Endothelial cell of umbilical vein (primary cell): ENCODE data around the gene SBF1. TPM values are rescaled to one million over a fixed set of nuclear protein-coding genes. Genes with fewer than 3 reads are reported as not detected.

Experiments
- BruUV-seq: library from RNA; stranded (reverse); fragments of 400-500 nt; replicated peaks from 2 replicates; lab custom pipeline; 2021; lab: Mats Ljungman, UMichigan
- CTCF ChIA-PET: fragments of 300-600, 350-600 bp; sonication (Branson Sonifier 250); formaldehyde crosslinking; loops from one replicate; lab custom pipeline; 2021; ENCODE audit warnings: antibody characterized with exemption, inconsistent platforms; lab: Charles Lee
- POLR2A ChIA-PET: fragments of 300-600, 350-600 bp; sonication (Branson Sonifier 250); formaldehyde crosslinking; loops from one replicate; lab custom pipeline; 2021; ENCODE audit warnings: antibody characterized with exemption, inconsistent platforms; lab: Charles Lee
- DNase-seq: peaks from one replicate; pipeline ENCODE4 v3.0.0-alpha.2; 2011; ENCODE audit warnings: low read depth, low spot score
- FAIRE-seq: peaks from 2 replicates; lab custom pipeline; 2011; peaks lifted over from hg19 to GRCh38; lab: Jason Lieb, UNC
- H2AFZ ChIP-seq: 2 replicates; pipeline ENCODE4 v1.6.0; 2012; ENCODE audit warnings: low read depth, low read length, control low read depth, inconsistent platforms
- H3K27ac ChIP-seq: 2 replicates; pipeline ENCODE4 v1.5.1; 2011; ENCODE audit warnings: low read depth, mild to moderate bottlenecking, control low read depth, low read length, moderate library complexity; ENCODE audit not compliant: insufficient read depth
- H3K27me3 ChIP-seq, 2 experiments: 2 replicates each; pipeline versions ENCODE4 v1.6.0 to v1.6.1; 2011; ENCODE audit warnings: low read length in 2 of 2, mixed read lengths in 1 of 2; ENCODE audit not compliant: control insufficient read depth in 2 of 2, insufficient read depth in 2 of 2
- H3K36me3 ChIP-seq, 2 experiments: 2 replicates in 1 of 2; 3 replicates in 1 of 2; pipeline ENCODE4 v1.5.1; 2011; ENCODE audit warnings: low read length in 2 of 2, mild to moderate bottlenecking in 1 of 2, moderate library complexity in 1 of 2; ENCODE audit not compliant: control insufficient read depth in 2 of 2, insufficient read depth in 2 of 2; ENCODE audit errors: extremely low read depth in 1 of 2
- H3K4me1 ChIP-seq: 3 replicates; pipeline ENCODE4 v1.5.1; 2011; ENCODE audit warnings: mild to moderate bottlenecking, low read length; ENCODE audit not compliant: control insufficient read depth, insufficient read depth; ENCODE audit errors: extremely low read depth
- H3K4me2 ChIP-seq: 2 replicates; pipeline ENCODE4 v1.6.1; 2011; ENCODE audit warnings: low read length, control low read depth, mixed read lengths; ENCODE audit not compliant: insufficient read depth
- H3K4me3 ChIP-seq, 3 experiments: fragments of 200-600 bp in 1 of 3; sonication (generic), shearing (Covaris generic) in 1 of 3; replicated peaks in 1 of 3; 2 replicates each; pipeline ENCODE4 v1.5.1; 2011 to 2016; ENCODE audit warnings: control low read depth in 3 of 3, low read length in 3 of 3, mild to moderate bottlenecking in 2 of 3, inconsistent platforms in 1 of 3, low read depth in 1 of 3, moderate library complexity in 1 of 3; ENCODE audit not compliant: insufficient read depth in 1 of 3
- H3K79me2 ChIP-seq: 2 replicates; pipeline ENCODE4 v1.6.0; 2012; ENCODE audit warnings: low read length, inconsistent platforms; ENCODE audit not compliant: control insufficient read depth, insufficient read depth
- H3K9ac ChIP-seq: replicated peaks from 2 replicates; pipeline ENCODE3; 2011; ENCODE audit warnings: low read length, control low read depth; ENCODE audit not compliant: insufficient read depth; ENCODE audit errors: extremely low read depth
- H3K9me1 ChIP-seq: replicated peaks from 3 replicates; pipeline ENCODE4 v1.6.0; 2011; ENCODE audit warnings: mild to moderate bottlenecking, low read length; ENCODE audit not compliant: control insufficient read depth, insufficient read depth; ENCODE audit errors: extremely low read depth
- H3K9me3 ChIP-seq: replicated peaks from 2 replicates; pipeline ENCODE4 v1.5.1; 2012; ENCODE audit warnings: low read length, inconsistent platforms; ENCODE audit not compliant: control insufficient read depth, insufficient read depth
- H4K20me1 ChIP-seq: replicated peaks from 2 replicates; pipeline ENCODE3; 2011; ENCODE audit warnings: mild to moderate bottlenecking, low read length; ENCODE audit not compliant: control insufficient read depth, insufficient read depth; ENCODE audit errors: extremely low read depth
- EZH2 ChIP-seq: IDR thresholded peaks from 2 replicates; pipeline ENCODE4 v1.6.1; 2012; ENCODE audit warnings: borderline replicate concordance, low read depth, mild to moderate bottlenecking, moderate library complexity, low read length, inconsistent platforms; ENCODE audit not compliant: severe bottlenecking
- FOS ChIP-seq: IDR thresholded peaks from 2 replicates; pipeline ENCODE4 v1.6.1; 2011; ENCODE audit warnings: mild to moderate bottlenecking, low read length, moderate library complexity, borderline replicate concordance; ENCODE audit not compliant: insufficient read depth
- GATA2 ChIP-seq: IDR thresholded peaks from 2 replicates; pipeline ENCODE4 v1.7.0; 2011; ENCODE audit warnings: low read depth, mild to moderate bottlenecking, moderate library complexity, mixed read lengths, low read length; ENCODE audit not compliant: insufficient read length, insufficient read depth
- JUN ChIP-seq: IDR thresholded peaks from 2 replicates; pipeline ENCODE4 v1.6.1; 2011; ENCODE audit warnings: borderline replicate concordance, low read depth; ENCODE audit not compliant: insufficient read length, insufficient read depth
- MYC ChIP-seq: IDR thresholded peaks from one replicate; pipeline ENCODE4 v1.6.1; 2011; ENCODE audit warnings: mild to moderate bottlenecking, low read depth, low read length
- POLR2A ChIP-seq: IDR thresholded peaks from 2 replicates; pipeline ENCODE4 v1.6.1; 2012; ENCODE audit warnings: low read depth, mild to moderate bottlenecking, control low read depth, low read length
- POLR2AphosphoS5 ChIP-seq: IDR thresholded peaks from 2 replicates; pipeline ENCODE4 v1.6.1; 2012; ENCODE audit warnings: low read depth, mild to moderate bottlenecking, control low read depth, low read length, moderate library complexity; ENCODE audit not compliant: insufficient read depth
- dilution Hi-C: fragments of 300-500 bp; cut with MboI; formaldehyde crosslinking; loops from one replicate; pipeline ENCODE4 v1.15.0; 2019; ENCODE audit warnings: low sequenced_read_pairs; ENCODE audit not compliant: extremely low pct_ligation_motif_present
- intact Hi-C: fragments of 100-400 bp; cut with micrococcal nuclease; formaldehyde crosslinking; loops from one replicate; pipeline ENCODE4 v1.10.0; 2022
- polyA plus RNA-seq, 4 experiments: library from polyadenylated mRNA; depleted of rRNA in 3 of 4; stranded (reverse) in 3 of 4; unstranded in 1 of 4; fragments of >200 nt; gene quantifications; 2 replicates each; pipeline versions ENCODE4 v1.2.1 to v1.2.3, GENCODE V29; 2011 to 2012; ENCODE audit warnings: missing spikeins in 1 of 4
- total RNA-seq: library from RNA; stranded (reverse); gene quantifications from 2 replicates; pipeline ENCODE4 v1.2.3, GENCODE V29; 2021
- TF ChIP-seq, protein P1 (sequence below): IDR thresholded peaks from 2 replicates; pipeline ENCODE4 v1.6.1; 2011; ENCODE audit not compliant: insufficient read depth, insufficient read length
- TF ChIP-seq, protein P2 (sequence below), 2 donors: IDR thresholded peaks; 1 replicate in 1 of 2; 2 replicates in 1 of 2; pipeline ENCODE4 v1.5.1; 2011; ENCODE audit warnings: low read length in 2 of 2, mild to moderate bottlenecking in 2 of 2, moderate library complexity in 2 of 2, control low read depth in 1 of 2, inconsistent platforms in 1 of 2, low read depth in 1 of 2; ENCODE audit not compliant: insufficient read depth in 1 of 2; ENCODE audit errors: extremely low read depth in 1 of 2

Gene SBF1
- total and polyA plus RNA-seq, 2 donors (not counting 3 experiments of a cell fraction or from before 2014, with no cell fraction given): 36.3 to 68.6 TPM

DNA sequence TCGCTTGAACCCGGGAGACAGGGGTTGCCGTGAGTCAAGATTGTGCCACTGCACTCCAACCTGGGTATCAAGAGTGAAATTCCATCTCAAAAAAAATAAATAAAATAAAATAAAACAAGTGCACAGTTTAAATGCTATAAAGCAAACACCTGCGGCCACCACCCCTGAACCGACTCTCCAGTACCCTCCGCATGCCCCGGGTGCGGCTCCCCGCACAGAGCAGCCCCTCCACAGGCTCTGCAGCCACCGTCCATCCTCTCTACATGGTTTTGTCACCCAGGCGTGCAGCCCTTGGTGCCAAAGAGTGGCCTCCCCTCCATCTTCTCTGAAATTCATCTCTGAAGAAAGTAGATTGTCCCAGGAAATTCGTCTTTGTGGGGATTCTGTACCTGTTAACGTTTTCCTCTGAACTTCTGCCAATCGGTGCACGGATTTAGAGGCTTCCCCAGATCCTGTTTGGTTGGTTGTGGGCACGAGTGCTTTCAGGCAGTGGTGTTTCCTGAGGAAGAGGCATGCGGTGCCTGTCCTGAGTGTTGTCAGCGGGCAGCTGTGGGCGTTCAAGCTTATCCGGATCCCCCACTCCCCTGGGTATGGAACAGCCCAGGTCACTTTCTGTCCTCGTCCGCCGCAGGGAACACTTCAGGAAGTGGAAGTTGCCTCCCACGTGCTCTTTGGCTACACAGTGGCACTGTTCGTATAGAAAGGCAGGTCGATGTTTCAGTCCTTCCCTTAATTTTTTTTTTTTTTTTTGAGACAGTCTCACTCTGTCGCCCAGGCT is 15.9 kb upstream of the SBF1 start:
- CTCF ChIA-PET: no interaction called here
- no peak for FAIRE-seq
- dilution Hi-C loops: no loop called here

DNA sequence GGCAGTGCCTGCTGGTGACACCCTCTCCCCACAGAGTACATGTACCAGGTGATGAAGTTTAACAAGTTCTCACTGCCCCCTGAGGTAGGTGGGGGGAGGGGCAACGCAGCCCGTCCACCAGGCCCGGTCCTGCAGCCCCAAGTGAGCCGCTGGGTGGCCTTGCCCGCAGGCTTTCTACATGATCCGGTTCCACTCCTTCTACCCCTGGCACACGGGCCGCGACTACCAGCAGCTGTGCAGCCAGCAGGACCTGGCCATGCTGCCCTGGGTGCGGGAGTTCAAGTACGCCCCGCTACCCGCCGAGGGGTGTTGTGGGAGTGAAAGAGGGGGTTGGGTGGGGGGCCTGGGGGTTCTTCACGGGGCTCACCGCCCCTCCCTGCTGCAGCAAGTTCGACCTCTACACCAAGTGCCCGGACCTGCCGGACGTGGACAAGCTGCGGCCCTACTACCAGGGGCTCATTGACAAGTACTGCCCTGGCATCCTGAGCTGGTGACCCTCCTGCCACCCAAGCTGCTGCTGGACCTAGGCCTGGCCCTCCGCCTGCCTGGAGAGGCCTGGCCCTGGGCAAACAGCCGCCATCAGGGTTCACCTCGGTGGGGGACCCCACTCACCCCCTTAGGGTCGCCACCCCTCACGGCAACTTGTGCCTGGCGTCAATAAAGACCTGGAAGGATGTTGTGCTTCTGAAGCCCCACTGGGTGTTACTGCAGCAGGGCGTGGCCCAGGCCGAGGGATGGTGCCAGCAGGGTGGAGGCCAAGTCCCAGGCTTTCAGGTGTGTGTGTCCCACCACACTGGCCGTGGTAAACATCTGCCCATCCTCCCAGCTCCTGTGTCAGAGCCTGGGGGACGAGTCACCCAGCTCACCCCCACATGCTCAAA is 14.8 kb upstream of the SBF1 start:
- no peak for FAIRE-seq
- no peaks in the 10 kb centered on the region for H3K79me2 ChIP-seq
- intact Hi-C loops: no loop called here
- no peak overlapping the region for H3K4me3 ChIP-seq
- ChIA-PET POLR2A (no interaction called here), CTCF (no interaction called here)
- H3K9me1 ChIP-seq: no peaks in the 10 kb centered on the region
- H4K20me1 ChIP-seq: no peaks in the 10 kb centered on the region
- dilution Hi-C loops: no loop called here
- no peak overlapping the region for H3K9ac ChIP-seq
- TF ChIP-seq GATA2 (no peak), POLR2A (no peak), MYC (no peak), FOS (no peak), EZH2 (no peak), JUN (no peak), POLR2AphosphoS5 (no peak)
- TF ChIP-seq, protein P1, sequence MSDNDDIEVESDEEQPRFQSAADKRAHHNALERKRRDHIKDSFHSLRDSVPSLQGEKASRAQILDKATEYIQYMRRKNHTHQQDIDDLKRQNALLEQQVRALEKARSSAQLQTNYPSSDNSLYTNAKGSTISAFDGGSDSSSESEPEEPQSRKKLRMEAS: no peak
- TF ChIP-seq, protein P2, sequence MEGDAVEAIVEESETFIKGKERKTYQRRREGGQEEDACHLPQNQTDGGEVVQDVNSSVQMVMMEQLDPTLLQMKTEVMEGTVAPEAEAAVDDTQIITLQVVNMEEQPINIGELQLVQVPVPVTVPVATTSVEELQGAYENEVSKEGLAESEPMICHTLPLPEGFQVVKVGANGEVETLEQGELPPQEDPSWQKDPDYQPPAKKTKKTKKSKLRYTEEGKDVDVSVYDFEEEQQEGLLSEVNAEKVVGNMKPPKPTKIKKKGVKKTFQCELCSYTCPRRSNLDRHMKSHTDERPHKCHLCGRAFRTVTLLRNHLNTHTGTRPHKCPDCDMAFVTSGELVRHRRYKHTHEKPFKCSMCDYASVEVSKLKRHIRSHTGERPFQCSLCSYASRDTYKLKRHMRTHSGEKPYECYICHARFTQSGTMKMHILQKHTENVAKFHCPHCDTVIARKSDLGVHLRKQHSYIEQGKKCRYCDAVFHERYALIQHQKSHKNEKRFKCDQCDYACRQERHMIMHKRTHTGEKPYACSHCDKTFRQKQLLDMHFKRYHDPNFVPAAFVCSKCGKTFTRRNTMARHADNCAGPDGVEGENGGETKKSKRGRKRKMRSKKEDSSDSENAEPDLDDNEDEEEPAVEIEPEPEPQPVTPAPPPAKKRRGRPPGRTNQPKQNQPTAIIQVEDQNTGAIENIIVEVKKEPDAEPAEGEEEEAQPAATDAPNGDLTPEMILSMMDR (IDR thresholded peaks at IDR 0.05; ENCODE audit: extremely low read depth in 1 of 2, insufficient read depth in 1 of 2, low read depth in 1 of 2, low read length in 2 of 2): no peak
- H3K36me3 ChIP-seq: no peaks in the 10 kb centered on the region
- no peak for DNase-seq
- H3K4me1 ChIP-seq: no peaks in the 10 kb centered on the region
- no peak overlapping the region for H3K27ac ChIP-seq
- no peak overlapping the region for H3K4me2 ChIP-seq
- no peaks in the 10 kb centered on the region for H3K27me3 ChIP-seq
- no peaks in the 10 kb centered on the region for H3K9me3 ChIP-seq
- no peak overlapping the region for H2AFZ ChIP-seq
- BruUV-seq: no TSS peak

More for the DNA sequence above, 15.9 kb upstream of the SBF1 start:
- intact Hi-C loops: no loop called here
- no peaks in the 10 kb centered on the region for H3K9me3 ChIP-seq
- H3K79me2 ChIP-seq: no peaks in the 10 kb centered on the region
- DNase-seq: no peak
- no peak overlapping the region for H3K4me2 ChIP-seq
- no peak overlapping the region for H3K4me3 ChIP-seq
- H3K27me3 ChIP-seq: no peaks in the 10 kb centered on the region
- H3K9ac ChIP-seq: no peak overlapping the region
- H3K36me3 ChIP-seq: no peaks in the 10 kb centered on the region
- no peaks in the 10 kb centered on the region for H4K20me1 ChIP-seq
- TF ChIP-seq GATA2: no peak
- BruUV-seq: no TSS peak
- POLR2A ChIA-PET: no interaction called here
- no peaks in the 10 kb centered on the region for H3K4me1 ChIP-seq
- no peak overlapping the region for H2AFZ ChIP-seq
- H3K27ac ChIP-seq: no peak overlapping the region
- H3K9me1 ChIP-seq: no peaks in the 10 kb centered on the region
